NCI-H1417 (cell line): ENCODE results near the gene TARBP2.

Source experiments
- DNase-seq, 3 experiments: peaks; one replicate each; lab custom pipeline; 2025; lab: John Stamatoyannopoulos, UW

Gene TARBP2, protein sequence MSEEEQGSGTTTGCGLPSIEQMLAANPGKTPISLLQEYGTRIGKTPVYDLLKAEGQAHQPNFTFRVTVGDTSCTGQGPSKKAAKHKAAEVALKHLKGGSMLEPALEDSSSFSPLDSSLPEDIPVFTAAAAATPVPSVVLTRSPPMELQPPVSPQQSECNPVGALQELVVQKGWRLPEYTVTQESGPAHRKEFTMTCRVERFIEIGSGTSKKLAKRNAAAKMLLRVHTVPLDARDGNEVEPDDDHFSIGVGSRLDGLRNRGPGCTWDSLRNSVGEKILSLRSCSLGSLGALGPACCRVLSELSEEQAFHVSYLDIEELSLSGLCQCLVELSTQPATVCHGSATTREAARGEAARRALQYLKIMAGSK

GRCh38 chr12:53500776-53501614 lies at the start of gene TARBP2:
TARBP2 (plus strand) TSS chr12:53501283; CDS start chr12:53501409, 126 bp downstream.
- DNase-seq: peak; percentile 99 to 100 (median 100)

- peak; percentile 99 to 100 (median 99) for DNase-seq
Measured at GRCh38 chr12:53451661-53452158, 49.4 kb upstream of the TARBP2 start, which contains the start of gene PCBP2. PCBP2 (plus strand) TSS chr12:53452102; CDS start chr12:53454801, 2,699 bp downstream.

- DNase-seq: peak; percentile 76 to 96 (median 92)
Measured at GRCh38 chr12:53452159-53453077, 48.7 kb upstream of the TARBP2 start.

GRCh38 chr12:53453953-53454640 lies 47.0 kb upstream of the TARBP2 start:
- DNase-seq: no peak

GRCh38 chr12:53454707-53455106 lies 46.4 kb upstream of the TARBP2 start:
- no peak for DNase-seq

DNA sequence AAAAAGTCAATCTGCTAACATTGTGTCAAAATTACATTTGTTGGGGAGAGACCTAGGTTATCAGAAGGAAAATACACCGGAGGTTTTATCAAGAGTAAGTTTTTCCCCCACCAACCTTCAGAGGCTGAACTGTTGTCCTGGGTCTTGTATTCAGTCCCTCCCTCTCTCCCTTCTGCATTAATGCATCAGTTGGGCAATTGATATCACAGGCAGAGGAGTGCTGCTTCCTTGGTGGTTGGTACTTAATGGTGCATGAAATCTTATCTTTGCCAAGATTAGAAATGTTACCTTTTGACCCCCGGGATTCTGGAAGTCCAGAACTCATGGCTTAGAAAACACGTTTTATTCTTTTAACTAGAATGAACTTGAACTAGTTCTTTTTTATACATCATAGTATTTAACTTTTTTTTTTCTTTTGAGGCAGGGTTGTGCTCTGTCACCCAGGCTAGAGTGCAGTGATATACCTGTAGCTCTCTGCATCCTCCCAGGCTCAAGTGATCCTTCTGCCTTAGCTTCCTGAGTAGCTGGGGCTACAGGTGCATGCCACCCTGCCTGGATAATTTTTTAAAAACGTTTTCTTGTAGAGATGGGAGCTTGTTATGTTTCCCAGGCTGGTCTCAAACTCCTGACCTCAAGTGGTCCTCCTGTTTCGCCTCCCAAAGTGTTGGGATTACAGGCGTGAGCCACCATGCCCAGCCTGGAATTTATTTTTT lies 44.3 kb upstream of the TARBP2 start:
- no peak for DNase-seq

DNA sequence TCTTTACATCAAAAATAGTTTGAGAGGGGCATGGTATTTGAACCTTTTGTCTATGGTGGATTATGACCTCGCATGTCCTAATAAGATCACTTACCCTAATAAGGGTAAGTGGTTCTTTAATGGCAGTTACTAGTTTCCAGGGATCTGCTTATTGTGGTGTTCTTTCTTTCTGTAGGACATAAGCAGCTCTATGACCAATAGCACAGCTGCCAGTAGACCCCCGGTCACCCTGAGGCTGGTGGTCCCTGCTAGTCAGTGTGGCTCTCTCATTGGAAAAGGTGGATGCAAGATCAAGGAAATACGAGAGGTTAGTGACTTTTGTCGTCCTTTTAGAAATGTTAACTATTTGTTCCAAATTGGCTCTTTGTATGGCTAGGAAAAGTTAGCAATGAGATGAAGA lies 42.0 kb upstream of the TARBP2 start:
- no peak for DNase-seq

GRCh38 chr12:53461059-53461458 lies 40.0 kb upstream of the TARBP2 start:
- DNase-seq: no peak

DNA sequence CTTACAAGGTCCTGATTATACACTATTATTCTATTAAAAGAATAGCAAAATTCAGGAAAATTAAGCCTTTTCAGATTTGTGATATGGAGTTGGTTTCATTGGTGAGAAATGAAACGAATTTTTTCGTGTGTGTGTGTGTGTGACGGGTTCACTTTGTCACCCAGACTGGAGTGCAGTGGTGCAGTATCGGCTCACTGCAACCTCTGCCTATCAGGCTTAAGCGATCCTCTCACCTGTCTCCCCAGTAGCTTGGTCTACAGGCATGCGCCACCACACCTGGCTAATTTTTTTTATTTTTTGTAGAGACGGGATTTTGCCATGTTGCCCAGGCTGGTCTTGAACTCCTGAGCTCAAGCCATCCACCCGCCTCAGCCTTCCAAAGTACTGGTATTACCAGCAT lies 39.5 kb upstream of the TARBP2 start:
- DNase-seq: no peak

GRCh38 chr12:53462935-53463334 lies 38.1 kb upstream of the TARBP2 start:
- DNase-seq: no peak

GRCh38 chr12:53463802-53464560 lies 37.1 kb upstream of the TARBP2 start:
- no peak for DNase-seq

DNA sequence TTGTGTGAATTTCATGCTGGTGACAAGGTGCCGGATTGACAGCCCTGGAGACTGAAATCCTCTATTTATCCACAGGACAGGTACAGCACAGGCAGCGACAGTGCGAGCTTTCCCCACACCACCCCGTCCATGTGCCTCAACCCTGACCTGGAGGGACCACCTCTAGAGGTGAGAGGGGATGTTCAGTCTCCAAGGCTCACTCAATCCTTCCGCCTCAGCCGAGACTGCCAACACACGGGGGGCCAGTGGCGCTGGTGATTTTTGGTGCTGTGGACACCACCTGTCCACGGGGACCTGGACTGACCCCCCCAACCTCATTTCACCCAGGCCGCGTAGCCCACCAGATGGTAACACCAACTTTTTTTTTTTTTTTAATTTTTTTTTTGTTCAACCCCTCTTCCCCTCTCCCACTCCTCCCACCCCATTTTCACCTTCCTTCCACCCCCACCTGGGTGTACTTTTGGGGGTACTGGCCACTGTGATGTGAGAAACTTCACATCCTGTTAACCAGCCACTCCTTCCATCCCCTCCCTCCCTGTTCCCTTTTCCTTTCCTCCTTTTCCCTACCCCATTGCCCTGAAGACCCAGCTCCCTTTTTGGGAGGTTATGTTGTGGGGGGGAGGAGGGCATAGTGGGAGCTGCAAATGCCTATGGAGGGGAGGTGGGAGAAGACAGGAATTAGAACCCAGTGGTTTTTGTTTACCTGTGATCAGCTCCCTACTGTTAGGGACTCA lies 36.2 kb upstream of the TARBP2 start:
- DNase-seq: no peak

GRCh38 chr12:53465679-53466078 lies 35.4 kb upstream of the TARBP2 start:
- DNase-seq: no peak

DNA sequence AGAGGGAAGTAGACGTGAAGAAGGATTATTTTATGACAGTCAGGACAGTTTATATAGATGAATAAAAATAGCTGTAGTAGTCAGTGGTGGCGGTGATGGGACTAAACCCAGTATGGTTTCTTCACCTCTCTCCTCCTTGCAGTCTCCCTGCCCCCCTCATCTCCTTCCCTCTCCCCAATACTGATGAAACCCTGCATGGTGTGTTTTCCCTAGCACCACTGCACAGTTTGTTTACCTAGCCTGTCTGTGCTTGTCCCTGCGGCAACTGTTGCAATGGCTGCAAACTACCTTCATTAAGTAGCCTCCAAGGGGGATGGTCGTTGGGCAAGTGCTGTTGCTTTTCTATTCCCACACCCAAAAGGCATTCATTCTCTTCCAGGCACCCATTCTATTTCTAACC lies 34.4 kb upstream of the TARBP2 start:
- DNase-seq: peak in 2 of 3 experiments; percentile 39 to 77

DNA sequence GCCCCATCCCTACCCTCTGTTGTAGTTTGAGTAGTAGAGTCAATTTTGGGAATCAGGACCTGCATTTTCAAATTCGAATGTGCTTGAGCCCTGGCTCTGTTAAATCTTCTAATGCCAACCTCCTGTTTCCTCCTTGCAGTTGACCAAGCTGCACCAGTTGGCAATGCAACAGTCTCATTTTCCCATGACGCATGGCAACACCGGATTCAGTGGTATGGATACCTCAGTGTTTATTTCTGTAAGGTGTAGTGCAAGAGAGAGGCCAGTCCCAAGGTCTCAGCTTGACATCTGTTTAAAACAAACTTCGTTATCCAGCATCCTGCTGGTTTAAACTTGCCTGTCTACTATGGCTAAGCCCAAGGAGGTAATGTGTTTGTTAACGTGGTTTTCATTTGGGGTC lies 34.0 kb upstream of the TARBP2 start:
- no peak for DNase-seq

DNA sequence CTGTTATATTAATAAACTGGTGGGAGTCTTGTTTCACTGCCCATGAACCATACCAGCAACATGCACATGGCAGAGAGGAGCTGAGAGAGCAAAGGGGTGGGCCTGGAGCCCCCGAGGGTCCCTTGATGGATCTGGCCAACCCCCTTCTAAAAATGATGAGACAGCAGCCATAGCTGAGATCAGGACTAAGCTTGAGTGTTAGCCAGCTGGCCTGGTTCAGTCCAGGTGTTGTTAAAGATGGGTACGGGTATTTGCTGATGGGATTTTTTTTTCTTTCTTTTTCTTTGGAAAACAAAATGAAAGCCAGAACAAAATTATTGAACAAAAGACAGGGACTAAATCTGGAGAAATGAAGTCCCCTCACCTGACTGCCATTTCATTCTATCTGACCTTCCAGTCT lies 33.2 kb upstream of the TARBP2 start:
- no peak for DNase-seq

GRCh38 chr12:53468282-53468681 lies 32.8 kb upstream of the TARBP2 start:
- DNase-seq: no peak

DNA sequence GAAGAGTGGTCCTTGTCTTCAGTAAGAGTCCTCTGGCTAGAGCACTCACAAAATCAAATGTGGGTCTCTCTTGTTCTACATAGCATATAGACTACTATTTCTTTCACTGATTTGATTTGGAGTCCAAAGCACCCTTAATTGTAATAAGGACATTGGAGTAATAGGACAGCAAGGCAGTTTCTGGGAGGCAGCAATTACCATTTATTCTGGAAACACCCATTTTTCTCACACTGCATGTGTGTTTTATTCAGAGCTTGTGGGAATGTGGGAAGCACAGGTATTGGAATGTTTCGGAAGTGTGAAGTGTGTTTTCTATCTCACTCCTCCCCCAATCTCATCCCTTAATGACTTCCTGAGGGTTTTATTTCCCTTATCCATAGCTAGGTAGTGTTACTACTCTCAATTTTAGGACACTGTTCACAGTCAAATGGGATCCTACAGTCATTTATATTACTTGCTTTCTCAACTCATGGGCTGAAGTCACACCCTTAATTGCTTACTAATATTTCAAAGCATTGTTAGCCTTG lies 29.0 kb upstream of the TARBP2 start:
- no peak for DNase-seq

DNA sequence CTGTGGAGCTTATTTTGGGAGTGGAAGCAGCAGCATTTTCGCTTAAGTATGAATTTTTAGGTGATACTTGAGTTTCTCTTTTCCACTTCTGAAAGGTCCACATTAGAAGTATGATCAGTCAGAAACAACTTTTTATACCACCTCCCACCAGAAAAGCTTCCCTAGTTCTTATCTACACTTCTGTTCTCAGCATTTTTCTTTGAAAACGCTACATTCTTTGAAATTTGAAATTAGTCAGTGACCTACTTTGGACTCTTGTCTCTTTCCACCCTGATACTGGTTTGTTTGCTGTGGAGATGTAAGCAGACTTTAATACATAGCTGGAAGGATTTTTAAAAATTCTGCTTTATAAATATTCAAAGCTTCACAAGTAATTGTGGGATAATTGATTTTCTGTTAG lies 27.0 kb upstream of the TARBP2 start:
- no peak for DNase-seq
